Sigmoid colon (tissue), 7 donors: ENCODE results near the gene PCSK9. TPM values are rescaled to one million over a fixed set of nuclear protein-coding genes. Genes with fewer than 3 reads are reported as not detected.

Experiments used
- DNase-seq: peaks from one replicate; pipeline ENCODE4 v3.0.0-alpha.2; 2019
- H3K27ac ChIP-seq, 4 donors: fragments of 200-600 bp; sonication (generic); one replicate each; pipeline ENCODE4 v1.5.1; 2016 to 2019; ENCODE audit warnings: mild to moderate bottlenecking in 1 of 4
- H3K27me3 ChIP-seq, 3 donors: fragments of 200-600 bp; sonication (generic); one replicate each; pipeline ENCODE4 v1.5.1; 2019; ENCODE audit warnings: mild to moderate bottlenecking in 1 of 3
- H3K36me3 ChIP-seq, 4 donors: fragments of 200-600 bp; sonication (generic); one replicate each; pipeline ENCODE4 v1.5.1; 2016 to 2019
- H3K4me1 ChIP-seq, 4 donors: fragments of 200-600 bp; sonication (generic); one replicate each; pipeline ENCODE4 v1.5.1; 2017 to 2019
- H3K4me3 ChIP-seq, 4 donors: fragments of 200-600 bp; sonication (generic); one replicate each; pipeline ENCODE4 v1.5.1; 2017 to 2019; ENCODE audit warnings: mild to moderate bottlenecking in 2 of 4, moderate library complexity in 1 of 4
- H3K9me3 ChIP-seq, 4 donors: fragments of 200-600 bp in 3 of 4; sonication (generic) in 3 of 4; one replicate each; pipeline versions ENCODE4 v1.5.1 to v1.6.1; 2013 to 2019
- CTCF ChIP-seq, 4 experiments: fragments of 450-650 bp in 3 of 4; fragments of 200-600 bp in 1 of 4; IDR thresholded peaks; one replicate each; pipeline ENCODE4 v1.5.1; 2016 to 2019; ENCODE audit warnings: antibody characterized with exemption in 4 of 4, mild to moderate bottlenecking in 3 of 4, moderate library complexity in 2 of 4
- EP300 ChIP-seq, 4 donors: sonication (generic); formaldehyde crosslinking; IDR thresholded peaks; one replicate each; pipeline ENCODE4 v1.6.1; 2017; ENCODE audit warnings: antibody characterized with exemption in 4 of 4
- POLR2A ChIP-seq, 2 donors: fragments of 450-650 bp; IDR thresholded peaks; one replicate each; pipeline ENCODE4 v1.6.1; 2016; ENCODE audit warnings: antibody characterized with exemption in 2 of 2, mild to moderate bottlenecking in 2 of 2, moderate library complexity in 2 of 2
- POLR2AphosphoS5 ChIP-seq, 4 donors: sonication (generic); formaldehyde crosslinking; IDR thresholded peaks; one replicate each; pipeline ENCODE4 v1.6.1; 2017; ENCODE audit warnings: antibody characterized with exemption in 4 of 4
- WGBS, 2 donors: extraction: QIAGEN DNeasy Blood & Tissue Kit; methylation state at CpG; one replicate each; pipeline ENCODE4 v1.1.7; 2013; 5-methylcytosine and 5-hydroxymethylcytosine counted together
- intact Hi-C: fragments of 100-400 bp; cut with DNase I; formaldehyde crosslinking; loops from one replicate; pipeline ENCODE4 v1.15.1; 2023
- polyA plus RNA-seq, 3 donors: library from polyadenylated mRNA; stranded (reverse); fragments of 200-250 nt; gene quantifications; one replicate each; pipeline ENCODE4 v1.2.3, GENCODE V29; 2013
- total RNA-seq, 4 donors: library from RNA; depleted of rRNA; stranded (reverse); fragments of >200 nt; gene quantifications; one replicate each; pipeline ENCODE4 v1.1.0, GENCODE V29; 2016
- donor health status: healthy with polysubstance abuse.
- donor health status: Bipolar disorder and iron deficiency.
- donor health status: healthy.

PCSK9 gene
- total and polyA plus RNA-seq, 7 donors: 0.28 to 41.9 (median 3.4) TPM; not detected in 3

GRCh38 chr1:55041613-55042012, 2.3 kb downstream of the PCSK9 start:
- peaks cover 0 to 15% (median 10%) of the 10 kb centered on the region in 4 donors for H3K4me1 ChIP-seq
- no peak for TF ChIP-seq POLR2AphosphoS5 (IDR thresholded peaks at IDR 0.05)
- TF ChIP-seq EP300 (IDR thresholded peaks at IDR 0.05): no peak
- TF ChIP-seq CTCF (IDR thresholded peaks at IDR 0.05): no peak
- no peak for TF ChIP-seq POLR2A (IDR thresholded peaks at IDR 0.05)
- H3K9me3 ChIP-seq: no peaks in the 10 kb centered on the region
- H3K27ac ChIP-seq: no peak overlapping the region
- H3K4me3 ChIP-seq: no peak overlapping the region
- intact Hi-C loops: no loop called here
- no peaks in the 10 kb centered on the region for H3K36me3 ChIP-seq
- no peak for DNase-seq
- WGBS, 2 donors: 64 to 96% methylated on average over 3 of the region's 3 CpGs
- peaks cover 0 to 39% (median 27%) of the 10 kb centered on the region in 3 donors for H3K27me3 ChIP-seq

- H3K27ac ChIP-seq: no peak overlapping the region
- intact Hi-C loops: no loop called here
- WGBS, 2 donors: 96% methylated on average over 2 of the region's 2 CpGs
- no peaks in the 10 kb centered on the region for H3K36me3 ChIP-seq
- no peak for TF ChIP-seq POLR2AphosphoS5 (IDR thresholded peaks at IDR 0.05)
- TF ChIP-seq EP300 (IDR thresholded peaks at IDR 0.05): no peak
- no peak for TF ChIP-seq CTCF (IDR thresholded peaks at IDR 0.05)
- TF ChIP-seq POLR2A (IDR thresholded peaks at IDR 0.05): no peak
- no peaks in the 10 kb centered on the region for H3K9me3 ChIP-seq
- H3K4me3 ChIP-seq: no peak overlapping the region
- H3K4me1 ChIP-seq: peaks cover 0 to 15% (median 10%) of the 10 kb centered on the region in 4 donors
- no peak for DNase-seq
- peaks cover 0 to 28% (median 22%) of the 10 kb centered on the region in 3 donors for H3K27me3 ChIP-seq
Observed at GRCh38 chr1:55043011-55043410, 3.7 kb downstream of the PCSK9 start.

GRCh38 chr1:55043726-55044125, 4.4 kb downstream of the PCSK9 start:
- H3K27ac ChIP-seq: no peak overlapping the region
- no peak for DNase-seq
- no peaks in the 10 kb centered on the region for H3K36me3 ChIP-seq
- no peaks in the 10 kb centered on the region for H3K9me3 ChIP-seq
- intact Hi-C loops: no loop called here
- H3K4me1 ChIP-seq: peaks cover 0 to 15% (median 10%) of the 10 kb centered on the region in 4 donors
- no peak overlapping the region for H3K4me3 ChIP-seq
- 96% methylated on average over 9 of the region's 9 CpGs for WGBS, 2 donors
- TF ChIP-seq EP300 (IDR thresholded peaks at IDR 0.05): no peak
- TF ChIP-seq CTCF (IDR thresholded peaks at IDR 0.05): no peak
- no peak for TF ChIP-seq POLR2AphosphoS5 (IDR thresholded peaks at IDR 0.05)
- no peak for TF ChIP-seq POLR2A (IDR thresholded peaks at IDR 0.05)
- H3K27me3 ChIP-seq: peaks cover 0 to 20% (median 19%) of the 10 kb centered on the region in 3 donors

GRCh38 chr1:55044617-55045397, 5.5 kb downstream of the PCSK9 start:
- H3K27ac ChIP-seq: no peak overlapping the region
- no peak for DNase-seq

GRCh38 chr1:55045430-55045829, 6.1 kb downstream of the PCSK9 start:
- no peaks in the 10 kb centered on the region for H3K9me3 ChIP-seq
- intact Hi-C loops: no loop called here
- no peaks in the 10 kb centered on the region for H3K36me3 ChIP-seq
- no peak for DNase-seq
- no peak overlapping the region for H3K27ac ChIP-seq
- WGBS, 2 donors: 95 to 97% methylated on average over 10 of the region's 10 CpGs
- H3K27me3 ChIP-seq: peaks cover 0 to 4% (median 3%) of the 10 kb centered on the region in 3 donors
- TF ChIP-seq POLR2AphosphoS5 (IDR thresholded peaks at IDR 0.05): no peak
- TF ChIP-seq EP300 (IDR thresholded peaks at IDR 0.05): no peak
- TF ChIP-seq CTCF (IDR thresholded peaks at IDR 0.05): no peak
- no peak for TF ChIP-seq POLR2A (IDR thresholded peaks at IDR 0.05)
- H3K4me3 ChIP-seq: no peak overlapping the region
- H3K4me1 ChIP-seq: peaks cover 0 to 9% (median 6%) of the 10 kb centered on the region in 4 donors

More at GRCh38 chr1:55044617-55045397, 5.5 kb downstream of the PCSK9 start:
- TF ChIP-seq POLR2A (IDR thresholded peaks at IDR 0.05): no peak
- Histone ChIP-seq H3K4me3 (no peak overlapping the region), H3K36me3 (no peaks in the 10 kb centered on the region), H3K27me3 (peaks cover 0 to 10% (median 10%) of the 10 kb centered on the region in 3 donors), H3K9me3 (no peaks in the 10 kb centered on the region), H3K4me1 (peaks cover 0 to 11% (median 4%) of the 10 kb centered on the region in 4 donors)
- WGBS, 2 donors: 90 to 91% methylated on average over 15 of the region's 15 CpGs
- intact Hi-C loops: no loop called here
